CD14-positive monocyte (primary cell): ENCODE data around the gene MPP4. TPM values are rescaled to one million over a fixed set of nuclear protein-coding genes. Genes with fewer than 3 reads are reported as not detected.

Experiments
- DNase-seq, 3 donors: peaks; one replicate each; pipeline ENCODE4 v3.0.0-alpha.2; 2011 to 2022
- H2AFZ ChIP-seq: 2 replicates; pipeline ENCODE4 v1.6.0; 2012; ENCODE audit warnings: mild to moderate bottlenecking, low read depth, low read length, inconsistent platforms; ENCODE audit not compliant: insufficient read depth, poor library complexity, severe bottlenecking
- H3K27ac ChIP-seq, 2 donors: 1 replicate in 1 of 2; 2 replicates in 1 of 2; pipeline ENCODE4 v1.5.1; 2012 to 2013; ENCODE audit warnings: low read length in 2 of 2, control low read depth in 1 of 2, inconsistent platforms in 1 of 2, low read depth in 1 of 2, mild to moderate bottlenecking in 1 of 2
- H3K27me3 ChIP-seq, 2 donors: one replicate each; pipeline versions ENCODE4 v1.6.0 to v1.6.1; 2011 to 2013; ENCODE audit warnings: low read length in 2 of 2; ENCODE audit not compliant: control insufficient read depth in 2 of 2, insufficient read depth in 2 of 2
- H3K36me3 ChIP-seq, 2 donors: replicated peaks in 1 of 2; 1 replicate in 1 of 2; 2 replicates in 1 of 2; pipeline versions ENCODE4 v1.5.1 to v1.6.1; 2012 to 2013; ENCODE audit warnings: low read length in 2 of 2, control low read depth in 1 of 2, inconsistent platforms in 1 of 2, mild to moderate bottlenecking in 1 of 2; ENCODE audit not compliant: insufficient read depth in 2 of 2, control insufficient read depth in 1 of 2
- H3K4me1 ChIP-seq, 2 donors: 1 replicate in 1 of 2; 2 replicates in 1 of 2; pipeline versions ENCODE4 v1.5.1 to v1.6.1; 2012 to 2013; ENCODE audit warnings: low read length in 2 of 2, control low read depth in 1 of 2, inconsistent platforms in 1 of 2, mild to moderate bottlenecking in 1 of 2, moderate library complexity in 1 of 2; ENCODE audit not compliant: insufficient read depth in 2 of 2, control insufficient read depth in 1 of 2
- H3K4me2 ChIP-seq: replicated peaks from 2 replicates; pipeline ENCODE3; 2012; ENCODE audit warnings: low read length, moderate library complexity, mild to moderate bottlenecking; ENCODE audit not compliant: poor library complexity, severe bottlenecking; ENCODE audit errors: extremely low read depth
- H3K4me3 ChIP-seq, 3 experiments: fragments of 200-600 bp in 1 of 3; sonication (generic) in 1 of 3; replicated peaks in 1 of 3; 1 replicate in 2 of 3; 2 replicates in 1 of 3; pipeline ENCODE4 v1.5.1; 2011 to 2013; ENCODE audit warnings: low read length in 3 of 3, mild to moderate bottlenecking in 3 of 3, control low read depth in 2 of 3, low read depth in 2 of 3, inconsistent platforms in 1 of 3, moderate library complexity in 1 of 3
- H3K79me2 ChIP-seq: 2 replicates; pipeline ENCODE4 v1.6.0; 2012; ENCODE audit warnings: mild to moderate bottlenecking, control low read depth, inconsistent platforms, low read length, moderate library complexity; ENCODE audit not compliant: insufficient read depth
- H3K9ac ChIP-seq: 2 replicates; pipeline ENCODE4 v1.6.0; 2017; ENCODE audit warnings: low read length, mild to moderate bottlenecking; ENCODE audit not compliant: insufficient read depth, poor library complexity, severe bottlenecking
- H3K9me3 ChIP-seq, 2 donors: replicated peaks in 1 of 2; 1 replicate in 1 of 2; 2 replicates in 1 of 2; pipeline versions ENCODE4 v1.5.1 to v1.6.1; 2012 to 2013; ENCODE audit warnings: low read length in 2 of 2, control low read depth in 1 of 2; ENCODE audit not compliant: control insufficient read depth in 1 of 2, insufficient read depth in 1 of 2
- H4K20me1 ChIP-seq: 2 replicates; pipeline ENCODE4 v1.6.0; 2012; ENCODE audit warnings: mild to moderate bottlenecking, low read length, control low read depth, moderate library complexity; ENCODE audit not compliant: insufficient read depth
- H3K27ac Mint-ChIP-seq, 7 donors: one replicate each; pipeline ENCODE4 v1.8.0; 2020; ENCODE audit warnings: mild to moderate bottlenecking in 7 of 7, mixed read lengths in 7 of 7, moderate library complexity in 6 of 7, inconsistent platforms in 2 of 7
- H3K27me3 Mint-ChIP-seq, 3 donors: one replicate each; pipeline ENCODE4 v1.8.0; 2021 to 2022; ENCODE audit warnings: low read depth in 3 of 3, mild to moderate bottlenecking in 3 of 3, mixed read lengths in 3 of 3, moderate library complexity in 3 of 3, inconsistent platforms in 1 of 3
- H3K36me3 Mint-ChIP-seq, 2 donors: one replicate each; pipeline ENCODE4 v1.8.0; 2020; ENCODE audit warnings: mixed read lengths in 2 of 2, inconsistent platforms in 1 of 2, mild to moderate bottlenecking in 1 of 2
- H3K4me1 Mint-ChIP-seq: one replicate; pipeline ENCODE4 v1.8.0; 2020; ENCODE audit warnings: mild to moderate bottlenecking, mixed read lengths
- H3K4me3 Mint-ChIP-seq, 2 donors: one replicate each; pipeline ENCODE4 v1.8.0; 2020; ENCODE audit warnings: mild to moderate bottlenecking in 2 of 2, mixed read lengths in 2 of 2, moderate library complexity in 1 of 2
- H3K9me3 Mint-ChIP-seq, 7 donors: one replicate each; pipeline ENCODE4 v1.8.0; 2020 to 2022; ENCODE audit warnings: mixed read lengths in 7 of 7, mild to moderate bottlenecking in 6 of 7, moderate library complexity in 6 of 7, inconsistent platforms in 2 of 7
- WGBS: methylation state at CpG from one replicate; pipeline ENCODE4 v1.1.5; 2013; ENCODE audit warnings: missing lambda C conversion rate; ENCODE audit not compliant: insufficient coverage; 5-methylcytosine and 5-hydroxymethylcytosine counted together
- intact Hi-C, 2 donors: fragments of 100-400 bp; cut with micrococcal nuclease; formaldehyde crosslinking; loops; one replicate each; pipeline versions ENCODE4 v1.15.0 to v1.15.1; 2023
- polyA plus RNA-seq, 3 donors: library from polyadenylated mRNA; depleted of rRNA in 1 of 3; unstranded in 2 of 3; stranded (reverse) in 1 of 3; fragments of 300-500 nt in 2 of 3; fragments of >200 nt in 1 of 3; fragmentation: Illumina TruSeq in 2 of 3; gene quantifications; 1 replicate in 2 of 3; 2 replicates in 1 of 3; pipeline ENCODE4 v1.2.3, GENCODE V29; 2012 to 2021
- TF ChIP-seq, protein P1 (sequence below): fragments of 200-600 bp; IDR thresholded peaks from one replicate; pipeline ENCODE4 v1.8.0; 2022; ENCODE audit warnings: antibody characterized with exemption, mild to moderate bottlenecking

The MPP4 gene
- polyA plus RNA-seq, 3 donors: 0.04 TPM; not detected in 2

DNA sequence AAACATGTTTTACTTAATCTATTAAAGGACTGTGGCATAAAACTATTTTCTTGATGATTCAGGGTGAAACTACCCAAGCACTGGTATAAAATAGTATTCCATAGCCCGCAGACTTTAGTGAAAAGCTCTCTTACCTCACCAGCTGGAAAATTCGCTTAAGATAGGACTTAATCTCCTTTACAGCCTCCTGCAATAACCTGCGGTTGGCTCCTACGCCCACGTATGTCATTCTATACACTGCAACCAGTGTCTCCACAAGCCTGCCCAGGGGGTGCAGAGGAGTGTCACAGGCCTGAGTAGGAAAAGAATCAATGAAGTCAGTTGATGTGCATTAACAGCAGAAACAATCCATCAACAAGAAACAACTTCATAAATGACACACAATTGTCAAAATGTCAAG, 11.3 kb upstream of the MPP4 start:
- H3K27ac ChIP-seq: no peak overlapping the region
- DNase-seq: no peak
- intact Hi-C loops: no loop called here
- H4K20me1 ChIP-seq: no peaks in the 10 kb centered on the region
- H3K4me3 ChIP-seq: no peak overlapping the region
- TF ChIP-seq, protein P1, sequence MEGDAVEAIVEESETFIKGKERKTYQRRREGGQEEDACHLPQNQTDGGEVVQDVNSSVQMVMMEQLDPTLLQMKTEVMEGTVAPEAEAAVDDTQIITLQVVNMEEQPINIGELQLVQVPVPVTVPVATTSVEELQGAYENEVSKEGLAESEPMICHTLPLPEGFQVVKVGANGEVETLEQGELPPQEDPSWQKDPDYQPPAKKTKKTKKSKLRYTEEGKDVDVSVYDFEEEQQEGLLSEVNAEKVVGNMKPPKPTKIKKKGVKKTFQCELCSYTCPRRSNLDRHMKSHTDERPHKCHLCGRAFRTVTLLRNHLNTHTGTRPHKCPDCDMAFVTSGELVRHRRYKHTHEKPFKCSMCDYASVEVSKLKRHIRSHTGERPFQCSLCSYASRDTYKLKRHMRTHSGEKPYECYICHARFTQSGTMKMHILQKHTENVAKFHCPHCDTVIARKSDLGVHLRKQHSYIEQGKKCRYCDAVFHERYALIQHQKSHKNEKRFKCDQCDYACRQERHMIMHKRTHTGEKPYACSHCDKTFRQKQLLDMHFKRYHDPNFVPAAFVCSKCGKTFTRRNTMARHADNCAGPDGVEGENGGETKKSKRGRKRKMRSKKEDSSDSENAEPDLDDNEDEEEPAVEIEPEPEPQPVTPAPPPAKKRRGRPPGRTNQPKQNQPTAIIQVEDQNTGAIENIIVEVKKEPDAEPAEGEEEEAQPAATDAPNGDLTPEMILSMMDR: no peak
- Mint-ChIP-seq H3K4me1 (no peaks in the 10 kb centered on the region), H3K9me3 (peaks cover 0 to 1% (median 0%) of the 10 kb centered on the region in 7 donors), H3K27me3 (no peaks in the 10 kb centered on the region), H3K4me3 (no peak overlapping the region), H3K36me3 (peaks cover 52 to 57% of the 10 kb centered on the region in 2 donors), H3K27ac (no peak overlapping the region)
- no peaks in the 10 kb centered on the region for H3K9me3 ChIP-seq
- no peaks in the 10 kb centered on the region for H3K27me3 ChIP-seq
- peaks cover 42 to 61% of the 10 kb centered on the region in 2 donors for H3K36me3 ChIP-seq
- no peaks in the 10 kb centered on the region for H3K79me2 ChIP-seq
- H3K4me1 ChIP-seq: no peaks in the 10 kb centered on the region
- 100% methylated on average over 1 of the region's 5 CpGs for WGBS
- H2AFZ ChIP-seq: no peak overlapping the region
- no peak overlapping the region for H3K9ac ChIP-seq
- no peak overlapping the region for H3K4me2 ChIP-seq

DNA sequence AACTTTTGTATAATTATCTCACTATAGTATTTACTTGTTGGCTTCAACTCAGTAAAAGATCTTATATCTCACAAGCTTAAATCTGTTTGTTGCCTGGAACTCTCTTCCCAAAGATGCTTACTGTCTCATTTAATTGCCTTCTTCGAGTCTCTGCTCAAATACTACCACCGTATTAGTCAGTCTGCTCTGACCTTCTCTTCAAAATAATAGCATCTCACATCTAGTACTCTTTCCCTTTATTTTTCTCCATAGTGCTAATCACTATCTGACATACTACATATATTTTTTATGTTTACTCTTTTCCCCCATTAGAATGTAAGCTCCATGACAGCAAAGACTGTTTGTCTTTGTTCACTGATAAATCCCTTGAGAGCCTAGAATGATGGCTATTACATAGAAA, 10.6 kb upstream of the MPP4 start:
- H3K79me2 ChIP-seq: no peaks in the 10 kb centered on the region
- peaks cover 0 to 1% (median 0%) of the 10 kb centered on the region in 7 donors for H3K9me3 Mint-ChIP-seq
- peaks cover 42 to 61% of the 10 kb centered on the region in 2 donors for H3K36me3 ChIP-seq
- no peak overlapping the region for H3K9ac ChIP-seq
- H3K4me2 ChIP-seq: no peak overlapping the region
- H3K4me1 Mint-ChIP-seq: no peaks in the 10 kb centered on the region
- no peaks in the 10 kb centered on the region for H4K20me1 ChIP-seq
- H3K4me3 ChIP-seq: no peak overlapping the region
- H3K4me3 Mint-ChIP-seq: no peak overlapping the region
- intact Hi-C loops: no loop called here
- 100% methylated on average over 2 of the region's 2 CpGs for WGBS
- no peaks in the 10 kb centered on the region for H3K9me3 ChIP-seq
- H3K4me1 ChIP-seq: no peaks in the 10 kb centered on the region
- no peak for DNase-seq
- TF ChIP-seq, protein P1: no peak
- no peak overlapping the region for H3K27ac ChIP-seq
- H3K27ac Mint-ChIP-seq: no peak overlapping the region
- H3K36me3 Mint-ChIP-seq: peaks cover 52 to 56% of the 10 kb centered on the region in 2 donors
- no peaks in the 10 kb centered on the region for H3K27me3 ChIP-seq
- H2AFZ ChIP-seq: no peak overlapping the region
- H3K27me3 Mint-ChIP-seq: no peaks in the 10 kb centered on the region
